HCT116 (cell line): ENCODE data around the gene ALG3. TPM values are rescaled to one million over a fixed set of nuclear protein-coding genes. Genes with fewer than 3 reads are reported as not detected.

Experiments used
- ATAC-seq: fragments of 200-7000 bp; cut with Tn5 transposase; 2 replicates; pipeline ENCODE4 v1.9.1; 2020; ENCODE audit warnings: mild to moderate bottlenecking, moderate library complexity
- BruUV-seq: library from RNA; stranded (reverse); fragments of 400-500 nt; replicated peaks from 2 replicates; lab custom pipeline; 2021; lab: Mats Ljungman, UMichigan
- CTCF ChIA-PET: fragments of 300-600 bp; sonication (Branson Sonifier 250); formaldehyde crosslinking; loops from one replicate; lab custom pipeline; 2021; ENCODE audit warnings: antibody characterized with exemption; lab: Charles Lee
- POLR2A ChIA-PET: fragments of 300-600, 350-600 bp; sonication (Branson Sonifier 250); formaldehyde crosslinking; loops from one replicate; lab custom pipeline; 2021; ENCODE audit warnings: antibody characterized with exemption; lab: Charles Lee
- RAD21 ChIA-PET, 2 experiments: fragments of 300-600 bp; sonication (Branson Sonifier 250); formaldehyde crosslinking; loops; one replicate each; lab custom pipeline; 2023; ENCODE audit warnings: low total read pairs in 2 of 2; ENCODE audit not compliant: uncharacterized antibody in 2 of 2, unreplicated experiment in 2 of 2, low non-redundant PET in 1 of 2; lab: Charles Lee
- DNase-seq: peaks from one replicate; pipeline ENCODE4 v3.0.0-alpha.2; 2010; ENCODE audit warnings: low read depth, low spot score
- H2AFZ ChIP-seq: fragments of 200-600 bp; shearing (Covaris generic), sonication (generic); 2 replicates; pipeline ENCODE4 v1.6.1; 2017; ENCODE audit warnings: low read depth, mixed run types, mixed read lengths, antibody characterized with exemption, low read length; ENCODE audit not compliant: poor library complexity, severe bottlenecking
- H3K27ac ChIP-seq: 2 replicates; pipeline ENCODE4 v1.5.1; 2012; ENCODE audit warnings: low read depth, low read length
- H3K27me3 ChIP-seq: fragments of 200-600 bp; sonication (generic); 2 replicates; pipeline ENCODE4 v1.6.1; 2016; ENCODE audit warnings: mixed run types, low read length, mixed read lengths; ENCODE audit not compliant: insufficient read depth
- H3K36me3 ChIP-seq, 2 experiments: fragments of 200-500 bp in 1 of 2; fragments of 200-600 bp in 1 of 2; sonication (Bioruptor generic) in 1 of 2; sonication (generic) in 1 of 2; 2 replicates each; pipeline versions ENCODE4 v1.5.1 to v1.6.1; 2014 to 2016; ENCODE audit warnings: low read length in 2 of 2, inconsistent platforms in 1 of 2, mixed read lengths in 1 of 2, mixed run types in 1 of 2; ENCODE audit not compliant: insufficient read depth in 2 of 2, control insufficient read depth in 1 of 2
- H3K4me1 ChIP-seq, 2 experiments: fragments of 200-600 bp in 1 of 2; sonication (generic) in 1 of 2; 2 replicates each; pipeline versions ENCODE4 v1.5.1 to v1.6.1; 2012 to 2017; ENCODE audit warnings: low read length in 2 of 2, inconsistent platforms in 1 of 2, mild to moderate bottlenecking in 1 of 2, mixed read lengths in 1 of 2, mixed run types in 1 of 2, moderate library complexity in 1 of 2; ENCODE audit not compliant: insufficient read depth in 2 of 2, control insufficient read depth in 1 of 2
- H3K4me2 ChIP-seq: fragments of 200-600 bp; sonication (generic); 2 replicates; pipeline ENCODE4 v1.6.1; 2017; ENCODE audit warnings: mixed run types, low read length, mixed read lengths
- H3K4me3 ChIP-seq, 2 experiments: fragments of 200-600 bp in 1 of 2; sonication (generic) in 1 of 2; replicated peaks in 1 of 2; 2 replicates each; pipeline ENCODE4 v1.5.1; 2011 to 2016; ENCODE audit warnings: low read length in 2 of 2, control low read depth in 1 of 2, low read depth in 1 of 2, mild to moderate bottlenecking in 1 of 2, mixed read lengths in 1 of 2, mixed run types in 1 of 2
- H3K79me2 ChIP-seq: fragments of 200-600 bp; sonication (generic); 2 replicates; pipeline ENCODE4 v1.6.1; 2017; ENCODE audit warnings: mild to moderate bottlenecking, mixed run types, low read length, moderate library complexity, mixed read lengths; ENCODE audit not compliant: insufficient read depth
- H3K9ac ChIP-seq: fragments of 200-600 bp; sonication (generic); 2 replicates; pipeline ENCODE4 v1.6.1; 2016; ENCODE audit warnings: low read length, mixed read lengths
- H3K9me2 ChIP-seq: fragments of 200-600 bp; sonication (generic), shearing (Covaris generic); 2 replicates; pipeline ENCODE4 v1.6.1; 2017; ENCODE audit warnings: mixed run types, mild to moderate bottlenecking, moderate library complexity; ENCODE audit not compliant: insufficient read depth
- H3K9me3 ChIP-seq, 2 experiments: fragments of 200-500 bp in 1 of 2; fragments of 200-600 bp in 1 of 2; sonication (Bioruptor generic) in 1 of 2; sonication (generic) in 1 of 2; 2 replicates each; pipeline ENCODE4 v1.6.1; 2014 to 2017; ENCODE audit warnings: low read length in 2 of 2, mixed read lengths in 2 of 2, inconsistent platforms in 1 of 2, low read depth in 1 of 2, mild to moderate bottlenecking in 1 of 2, mixed run types in 1 of 2, moderate library complexity in 1 of 2; ENCODE audit not compliant: control insufficient read depth in 1 of 2, insufficient read depth in 1 of 2
- H4K20me1 ChIP-seq: fragments of 200-600 bp; sonication (generic), shearing (Covaris generic); 2 replicates; pipeline ENCODE4 v1.6.1; 2017; ENCODE audit warnings: mixed run types, mild to moderate bottlenecking, moderate library complexity; ENCODE audit not compliant: insufficient read depth
- CEBPB ChIP-seq: IDR thresholded peaks from 2 replicates; pipeline ENCODE4 v1.6.1; 2012; ENCODE audit warnings: low read depth
- ELF1 ChIP-seq: IDR thresholded peaks from 2 replicates; pipeline ENCODE4 v1.6.1; 2012; ENCODE audit warnings: low read depth, borderline replicate concordance
- EZH2 ChIP-seq: fragments of 200-600 bp; sonication (generic); IDR thresholded peaks from 2 replicates; pipeline ENCODE4 v1.6.1; 2017; ENCODE audit warnings: antibody characterized with exemption, mixed run types
- EZH2phosphoT487 ChIP-seq: fragments of 200-600 bp; IDR thresholded peaks from 2 replicates; pipeline ENCODE4 v1.6.1; 2018; ENCODE audit warnings: antibody characterized with exemption, borderline replicate concordance
- FOSL1 ChIP-seq: IDR thresholded peaks from 2 replicates; pipeline ENCODE4 v1.6.1; 2012; ENCODE audit warnings: low read depth
- JUND ChIP-seq: IDR thresholded peaks from 2 replicates; pipeline ENCODE4 v1.6.1; 2012
- POLR2A ChIP-seq: IDR thresholded peaks from 2 replicates; pipeline ENCODE4 v1.7.0; 2011; ENCODE audit warnings: borderline replicate concordance; ENCODE audit not compliant: insufficient read depth, insufficient read length; ENCODE audit errors: extremely low read depth
- POLR2AphosphoS5 ChIP-seq: IDR thresholded peaks from 2 replicates; pipeline ENCODE4 v1.6.1; 2011; ENCODE audit warnings: mild to moderate bottlenecking, low read depth, low read length, moderate library complexity
- RAD21 ChIP-seq: IDR thresholded peaks from 2 replicates; pipeline ENCODE4 v1.6.1; 2012; ENCODE audit warnings: low read depth, mild to moderate bottlenecking
- SIN3A ChIP-seq: IDR thresholded peaks from 2 replicates; pipeline ENCODE4 v1.6.1; 2012; ENCODE audit warnings: low read depth
- TCF7L2 ChIP-seq: IDR thresholded peaks from 2 replicates; pipeline ENCODE4 v1.7.0; 2011; ENCODE audit warnings: borderline replicate concordance, inconsistent platforms; ENCODE audit not compliant: insufficient read depth, insufficient read length; ENCODE audit errors: extremely low read depth
- YY1 ChIP-seq: IDR thresholded peaks from 2 replicates; pipeline ENCODE4 v1.6.1; 2011; ENCODE audit warnings: low read length, low read depth, moderate library complexity, mild to moderate bottlenecking; ENCODE audit not compliant: insufficient replicate concordance; ENCODE audit errors: extremely low read depth
- ZBTB33 ChIP-seq: IDR thresholded peaks from 2 replicates; pipeline ENCODE4 v1.6.1; 2011; ENCODE audit warnings: mild to moderate bottlenecking, low read length, moderate library complexity; ENCODE audit not compliant: insufficient replicate concordance; ENCODE audit errors: extremely low read depth
- intact Hi-C: fragments of 100-400 bp; cut with micrococcal nuclease; formaldehyde crosslinking; loops from 2 replicates; pipeline ENCODE4 v1.10.0; 2022
- total RNA-seq: library from RNA; stranded (reverse); gene quantifications from one replicate; pipeline ENCODE4 v1.2.1, GENCODE V29; 2021; ENCODE audit not compliant: unreplicated experiment

ALG3 gene
- total RNA-seq, 1 experiment from 2014 or later, result 56.6 TPM

DNA sequence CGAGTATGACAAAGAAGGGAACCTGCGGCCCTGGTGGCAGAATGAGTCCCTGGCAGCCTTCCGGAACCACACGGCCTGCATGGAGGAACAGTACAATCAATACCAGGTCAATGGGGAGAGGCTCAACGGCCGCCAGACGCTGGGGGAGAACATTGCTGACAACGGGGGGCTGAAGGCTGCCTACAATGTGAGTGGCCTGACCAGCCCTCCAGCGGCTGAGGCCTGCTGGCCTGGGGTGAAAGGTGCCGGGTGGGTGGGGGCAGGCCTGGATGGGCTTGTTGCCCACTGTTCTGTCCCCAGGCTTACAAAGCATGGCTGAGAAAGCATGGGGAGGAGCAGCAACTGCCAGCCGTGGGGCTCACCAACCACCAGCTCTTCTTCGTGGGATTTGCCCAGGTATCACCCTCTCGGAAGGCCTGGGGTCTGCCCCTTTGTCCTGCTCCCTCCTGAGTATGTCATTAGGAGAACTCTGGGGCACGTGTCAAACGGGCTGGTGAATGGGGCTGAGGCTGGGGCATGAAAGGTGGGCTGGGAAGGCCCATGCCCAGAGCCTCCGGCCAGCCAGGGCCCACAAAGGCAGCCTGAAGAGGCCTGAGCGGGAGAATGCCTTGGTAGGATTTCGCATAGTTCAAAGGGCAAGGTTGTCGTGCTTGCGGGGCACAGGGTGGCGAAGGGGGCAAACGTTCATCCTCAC, 42.4 kb upstream of the ALG3 start (continued):
- TF ChIP-seq TCF7L2 (no peak), EZH2 (no peak), SIN3A (no peak), CEBPB (no peak), POLR2A (no peak), ELF1 (no peak), EZH2phosphoT487 (no peak), ZBTB33 (no peak), FOSL1 (no peak), JUND (no peak)

DNA sequence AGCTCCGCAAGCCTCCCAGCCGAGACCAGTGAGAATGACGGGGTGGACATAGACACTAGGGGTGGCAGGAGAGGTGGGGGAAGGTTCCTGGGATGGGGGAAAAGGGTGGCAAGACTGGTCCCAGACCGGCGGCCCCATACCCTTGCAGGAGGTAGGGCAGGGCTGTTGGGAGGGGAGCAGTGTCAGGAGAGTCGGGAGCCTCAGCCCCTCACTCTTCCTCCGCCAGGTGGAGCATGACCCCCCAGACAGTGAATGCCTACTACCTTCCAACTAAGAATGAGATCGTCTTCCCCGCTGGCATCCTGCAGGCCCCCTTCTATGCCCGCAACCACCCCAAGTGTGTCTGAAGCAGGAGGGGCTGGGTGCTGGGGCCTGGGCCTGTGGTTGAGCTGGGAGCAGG, 41.6 kb upstream of the ALG3 start:
- Histone ChIP-seq H3K4me1 (peaks cover 0 to 5% of the 10 kb centered on the region in 2 experiments; a peak in 1 of 4 replicates), H4K20me1 (no peaks in the 10 kb centered on the region), H3K36me3 (no peaks in the 10 kb centered on the region), H3K27me3 (no peaks in the 10 kb centered on the region), H3K4me2 (no peak overlapping the region), H3K27ac (no peak overlapping the region), H3K9ac (no peak overlapping the region), H3K9me2 (no peaks in the 10 kb centered on the region), H2AFZ (no peak overlapping the region), H3K9me3 (no peaks in the 10 kb centered on the region), H3K4me3 (no peak overlapping the region), H3K79me2 (no peaks in the 10 kb centered on the region)
- intact Hi-C loops, result no loop called here
- no peak for ATAC-seq
- ChIA-PET RAD21 (no interaction called here), POLR2A (no interaction called here), CTCF (interaction anchor here (1.4 to 1.8 kb wide), 2 partner anchors 63 to 386 kb away, joined by 8 to 9 read pairs; no protein-coding TSS in a partner anchor)
- no peak for DNase-seq
- TF ChIP-seq YY1 (no peak), RAD21 (no peak), POLR2AphosphoS5 (no peak), SIN3A (no peak)
- BruUV-seq, result no TSS peak
